Stomach smooth muscle (tissue), 2 donors: ENCODE results near the gene C11orf21.

Experiments
- H3K27ac ChIP-seq: one replicate; pipeline ENCODE4 v1.7.0; 2013; ENCODE audit warnings: mild to moderate bottlenecking, low read length, inconsistent platforms
- H3K27me3 ChIP-seq, 2 donors: one replicate each; pipeline ENCODE4 v1.7.0; 2013; ENCODE audit warnings: low read length in 2 of 2; ENCODE audit not compliant: insufficient read depth in 2 of 2, control insufficient read depth in 1 of 2
- H3K36me3 ChIP-seq, 2 donors: one replicate each; pipeline ENCODE4 v1.7.0; 2013; ENCODE audit warnings: low read length in 2 of 2; ENCODE audit not compliant: control insufficient read depth in 2 of 2, insufficient read depth in 2 of 2
- H3K4me1 ChIP-seq: one replicate; pipeline ENCODE4 v1.7.0; 2013; ENCODE audit warnings: low read length; ENCODE audit not compliant: control insufficient read depth, insufficient read depth
- H3K4me3 ChIP-seq, 2 donors: one replicate each; pipeline ENCODE4 v1.7.0; 2013; ENCODE audit warnings: low read length in 2 of 2
- H3K9ac ChIP-seq, 2 donors: one replicate each; pipeline ENCODE4 v1.7.0; 2013; ENCODE audit warnings: low read length in 2 of 2, mild to moderate bottlenecking in 1 of 2
- H3K9me3 ChIP-seq, 2 donors: one replicate each; pipeline ENCODE4 v1.7.0; 2013; ENCODE audit warnings: low read length in 2 of 2; ENCODE audit not compliant: control insufficient read depth in 2 of 2
- donor health status: healthy.
- donor health status: Pancreatic carcinoma.

C11orf21 gene

DNA sequence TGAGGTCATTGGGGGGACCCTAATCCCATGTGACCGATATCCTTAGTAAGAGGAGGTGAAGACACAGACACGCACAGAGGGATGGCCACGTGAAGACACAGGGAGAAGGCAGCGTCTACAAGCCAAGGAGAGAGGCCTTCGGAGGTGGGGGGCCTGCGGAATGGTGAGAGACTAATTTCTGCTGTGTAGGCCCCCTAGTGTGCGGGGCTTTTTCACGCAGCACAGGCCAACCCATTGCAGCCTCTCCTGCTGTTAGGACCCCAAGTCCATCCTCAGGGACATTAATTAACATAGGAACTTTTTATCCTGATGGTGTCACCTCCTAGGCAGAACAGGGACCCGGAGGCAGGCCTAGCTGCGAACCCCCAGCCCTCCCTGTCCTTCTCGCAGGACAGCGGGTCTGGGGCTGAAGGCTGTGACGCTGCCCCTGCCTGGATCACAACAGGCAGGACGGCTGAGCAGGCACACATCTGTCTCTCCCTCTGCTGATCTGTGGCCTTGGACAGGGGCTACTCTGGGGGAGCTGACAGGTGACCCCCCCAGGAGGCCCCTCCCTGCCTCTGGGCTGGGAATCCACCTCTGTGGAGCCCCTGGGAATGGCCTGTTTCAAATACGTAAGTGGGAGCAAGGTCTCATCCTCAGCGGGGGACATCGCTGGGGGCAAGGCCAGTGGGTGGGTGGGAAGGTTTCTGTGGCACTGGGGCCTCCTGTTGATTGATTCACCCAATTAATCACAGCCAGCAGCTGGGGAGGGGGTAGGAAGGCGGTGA is 39.2 kb downstream of the C11orf21 start:
- H3K27ac ChIP-seq, result no peak overlapping the region
- H3K9ac ChIP-seq, result no peak overlapping the region
- no peak overlapping the region for H3K4me3 ChIP-seq
- H3K9me3 ChIP-seq, result no peaks in the 10 kb centered on the region
- H3K36me3 ChIP-seq, result no peaks in the 10 kb centered on the region
- H3K27me3 ChIP-seq, result peaks cover 5 to 6% of the 10 kb centered on the region in 2 donors
- no peaks in the 10 kb centered on the region for H3K4me1 ChIP-seq

DNA sequence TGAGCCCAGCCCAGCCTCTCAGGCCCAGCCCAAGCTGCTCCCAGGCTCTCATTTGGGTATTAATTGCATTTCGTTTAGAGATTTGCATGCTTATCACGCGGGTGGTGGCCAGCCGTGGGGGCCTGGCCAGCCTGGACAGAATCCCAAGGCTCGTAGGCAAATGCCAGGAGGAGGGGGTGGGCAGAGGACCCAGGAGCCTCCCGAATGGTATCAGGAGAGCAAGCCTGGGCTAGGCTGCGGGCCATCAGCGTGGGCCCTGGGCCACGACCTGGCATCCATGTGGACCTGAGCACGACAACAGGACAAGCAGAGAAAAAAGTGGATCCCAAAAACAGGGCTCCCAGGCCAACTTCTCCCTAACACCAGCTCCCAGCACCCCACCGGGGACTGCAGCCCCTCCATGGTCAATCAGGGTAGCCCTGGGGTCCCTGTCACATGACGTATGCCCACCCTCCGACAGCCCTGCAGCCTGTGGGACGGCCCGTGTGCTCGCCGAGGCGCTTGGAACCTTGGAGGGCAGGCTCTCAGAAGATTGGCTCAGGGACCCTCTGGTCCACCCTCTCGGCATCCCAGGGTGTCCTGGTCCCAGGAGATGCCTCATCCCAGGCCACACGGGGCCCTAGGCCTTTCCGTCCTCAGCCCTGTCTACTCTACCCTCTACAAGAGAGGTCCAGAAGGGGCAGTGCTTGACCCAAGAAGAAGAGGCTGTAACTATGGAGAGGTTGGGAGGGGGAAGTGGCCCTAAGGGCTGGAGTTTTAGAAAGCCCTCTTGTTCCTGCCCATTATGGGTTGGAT is 40.1 kb downstream of the C11orf21 start:
- H3K4me3 ChIP-seq, result no peak overlapping the region
- H3K9me3 ChIP-seq, result no peaks in the 10 kb centered on the region
- no peaks in the 10 kb centered on the region for H3K4me1 ChIP-seq
- H3K27me3 ChIP-seq, result peaks cover 0 to 6% of the 10 kb centered on the region in 2 donors
- no peak overlapping the region for H3K27ac ChIP-seq
- no peaks in the 10 kb centered on the region for H3K36me3 ChIP-seq
- H3K9ac ChIP-seq, result no peak overlapping the region

DNA sequence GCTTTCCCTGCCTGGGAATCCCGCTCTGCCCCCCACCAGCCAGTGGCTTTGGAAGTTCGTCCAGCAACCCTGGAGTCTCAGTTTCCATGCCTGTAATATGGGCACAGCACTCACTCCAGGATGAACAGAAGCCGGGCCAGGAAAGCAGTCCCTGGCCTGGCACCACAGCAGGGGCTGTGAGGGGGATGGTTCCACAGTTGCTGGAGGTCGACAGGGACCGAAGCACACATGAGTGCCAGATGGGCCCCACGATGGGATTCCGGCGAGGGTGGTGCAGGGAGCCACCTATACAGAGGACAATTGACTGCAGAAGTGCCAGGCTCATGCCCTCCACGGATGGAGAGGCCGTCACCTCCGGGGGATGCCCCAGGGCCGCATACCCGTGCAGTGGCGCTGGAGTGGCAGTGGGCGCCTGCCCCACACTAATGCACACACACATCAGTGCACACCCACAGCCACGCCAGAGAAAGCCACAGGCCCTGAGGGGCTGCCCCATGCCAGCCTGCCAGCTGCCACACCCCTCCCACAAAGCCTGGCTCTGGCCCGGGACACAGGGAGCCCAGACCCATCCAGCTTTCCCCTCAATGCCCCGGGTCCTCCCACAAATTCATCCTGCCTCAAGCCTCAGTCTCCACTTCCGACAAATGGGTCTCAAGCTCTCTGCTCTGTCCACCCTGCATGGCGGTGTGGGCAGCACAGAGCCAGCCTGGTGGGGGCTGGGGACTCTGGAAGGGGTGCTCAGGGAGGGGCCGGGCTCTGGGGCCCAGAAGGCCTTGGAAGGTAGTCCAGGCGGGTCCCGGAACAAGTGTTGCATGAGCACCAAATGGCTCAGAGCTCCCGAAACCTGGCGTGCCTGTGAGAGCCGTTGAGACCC is 41.0 kb downstream of the C11orf21 start:
- no peaks in the 10 kb centered on the region for H3K9me3 ChIP-seq
- H3K4me1 ChIP-seq, result no peaks in the 10 kb centered on the region
- no peak overlapping the region for H3K4me3 ChIP-seq
- no peak overlapping the region for H3K9ac ChIP-seq
- no peak overlapping the region for H3K27ac ChIP-seq
- no peaks in the 10 kb centered on the region for H3K36me3 ChIP-seq
- peaks cover 0 to 6% of the 10 kb centered on the region in 2 donors for H3K27me3 ChIP-seq

DNA sequence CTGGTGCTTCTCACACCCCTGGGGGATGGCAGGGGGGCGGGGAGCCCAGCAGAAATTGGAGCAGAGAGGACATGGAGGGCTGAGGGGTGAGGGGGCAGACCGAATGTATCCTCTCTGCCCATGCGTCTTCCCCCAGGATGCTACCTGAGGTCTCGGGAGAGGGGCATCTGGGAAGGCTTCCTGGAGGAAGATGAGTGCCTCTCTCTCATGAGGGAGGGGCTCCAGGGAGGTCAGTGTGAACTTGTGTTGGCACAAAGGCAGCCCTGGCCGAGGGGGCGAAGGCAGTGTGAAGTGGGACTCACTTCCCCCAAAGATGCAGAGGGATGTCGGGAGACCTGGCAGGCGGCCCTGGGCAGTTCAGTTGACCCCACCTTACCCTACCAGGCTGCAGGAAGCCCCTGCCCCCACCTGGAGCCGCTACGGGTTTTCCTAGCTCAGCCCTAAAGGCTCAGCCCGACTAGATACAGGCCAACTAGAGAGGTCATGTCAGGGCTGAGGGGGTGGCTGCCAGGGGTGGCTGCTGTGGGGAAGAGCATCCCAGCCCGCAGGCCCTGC is 41.7 kb downstream of the C11orf21 start:
- no peak overlapping the region for H3K4me3 ChIP-seq
- no peak overlapping the region for H3K9ac ChIP-seq
- no peaks in the 10 kb centered on the region for H3K4me1 ChIP-seq
- H3K27me3 ChIP-seq, result peaks cover 0 to 4% of the 10 kb centered on the region in 2 donors
- H3K27ac ChIP-seq, result no peak overlapping the region
- peaks cover 0 to under 1% of the 10 kb centered on the region in 2 donors for H3K9me3 ChIP-seq
- no peaks in the 10 kb centered on the region for H3K36me3 ChIP-seq

DNA sequence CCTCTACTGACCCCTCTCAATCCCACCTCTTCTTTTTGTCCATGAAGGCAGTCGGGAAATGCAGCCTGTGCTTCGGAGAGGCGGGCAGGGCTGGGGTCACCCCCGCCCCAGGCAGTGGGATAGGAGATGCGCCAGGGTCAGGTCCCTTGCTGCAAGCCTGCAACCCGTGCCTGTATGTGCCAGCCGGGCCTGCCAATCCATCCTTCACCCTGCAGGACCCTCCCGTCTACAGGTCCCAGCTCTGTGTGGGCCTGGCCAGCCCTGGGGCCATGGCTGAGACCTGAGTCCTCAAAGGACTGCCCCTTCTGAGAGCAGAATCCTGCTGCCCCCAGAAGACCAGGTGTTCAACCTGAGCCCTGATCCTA is 42.3 kb downstream of the C11orf21 start:
- Histone ChIP-seq H3K27me3 (peaks cover 0 to 4% of the 10 kb centered on the region in 2 donors), H3K36me3 (no peaks in the 10 kb centered on the region), H3K9me3 (peaks cover 0 to 3% of the 10 kb centered on the region in 2 donors), H3K4me3 (no peak overlapping the region), H3K9ac (no peak overlapping the region), H3K27ac (no peak overlapping the region), H3K4me1 (no peaks in the 10 kb centered on the region)

DNA sequence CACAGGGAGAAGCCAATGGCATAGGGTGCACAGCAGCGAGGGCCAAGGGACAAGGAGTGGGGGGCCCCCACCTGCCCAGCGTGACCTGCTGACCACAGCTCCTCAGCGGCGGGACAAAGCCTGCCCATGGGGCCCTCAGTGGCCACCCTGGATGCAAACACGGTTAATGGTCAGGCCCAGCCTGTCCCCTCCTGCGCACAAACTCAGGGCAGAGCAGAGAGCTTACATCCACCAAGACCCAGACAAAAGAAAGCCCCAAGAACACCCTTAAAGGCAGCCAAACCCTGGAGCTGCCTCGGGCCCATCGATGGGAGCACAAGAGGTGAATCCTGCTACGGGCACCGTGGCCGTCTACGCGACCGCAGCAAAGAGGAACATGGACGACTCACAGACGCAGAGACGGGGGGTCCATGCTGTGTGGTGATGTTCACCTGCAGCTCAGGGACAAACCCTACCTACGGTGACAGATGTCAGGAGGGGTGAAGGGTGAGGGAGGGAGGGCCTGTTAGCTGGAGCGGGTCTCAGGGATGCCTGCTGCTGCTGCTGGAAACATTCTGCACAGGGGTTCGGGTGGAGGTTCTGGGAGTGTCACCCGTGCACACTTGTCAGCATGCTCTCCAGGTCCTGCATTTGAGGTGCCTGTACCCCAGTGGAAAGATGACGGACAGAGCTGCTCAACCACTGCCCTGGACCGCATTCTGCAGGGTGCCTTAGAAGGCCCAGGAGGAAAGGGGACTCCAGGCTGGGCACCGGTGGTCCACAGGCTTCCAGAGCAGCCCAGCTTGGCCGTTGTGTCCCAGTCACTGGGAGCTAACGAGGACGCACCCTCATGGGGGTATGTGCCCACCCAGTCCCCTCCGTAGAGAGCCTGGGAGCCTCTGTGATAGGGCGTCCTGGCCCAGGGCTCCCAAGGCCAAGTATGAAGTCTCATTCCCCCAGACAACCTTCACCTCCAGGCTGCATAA is 42.9 kb downstream of the C11orf21 start:
- H3K36me3 ChIP-seq, result no peaks in the 10 kb centered on the region
- peaks cover 0 to 3% of the 10 kb centered on the region in 2 donors for H3K9me3 ChIP-seq
- no peak overlapping the region for H3K4me3 ChIP-seq
- H3K9ac ChIP-seq, result no peak overlapping the region
- no peak overlapping the region for H3K27ac ChIP-seq
- no peaks in the 10 kb centered on the region for H3K4me1 ChIP-seq
- H3K27me3 ChIP-seq, result peaks cover 0 to 4% of the 10 kb centered on the region in 2 donors

DNA sequence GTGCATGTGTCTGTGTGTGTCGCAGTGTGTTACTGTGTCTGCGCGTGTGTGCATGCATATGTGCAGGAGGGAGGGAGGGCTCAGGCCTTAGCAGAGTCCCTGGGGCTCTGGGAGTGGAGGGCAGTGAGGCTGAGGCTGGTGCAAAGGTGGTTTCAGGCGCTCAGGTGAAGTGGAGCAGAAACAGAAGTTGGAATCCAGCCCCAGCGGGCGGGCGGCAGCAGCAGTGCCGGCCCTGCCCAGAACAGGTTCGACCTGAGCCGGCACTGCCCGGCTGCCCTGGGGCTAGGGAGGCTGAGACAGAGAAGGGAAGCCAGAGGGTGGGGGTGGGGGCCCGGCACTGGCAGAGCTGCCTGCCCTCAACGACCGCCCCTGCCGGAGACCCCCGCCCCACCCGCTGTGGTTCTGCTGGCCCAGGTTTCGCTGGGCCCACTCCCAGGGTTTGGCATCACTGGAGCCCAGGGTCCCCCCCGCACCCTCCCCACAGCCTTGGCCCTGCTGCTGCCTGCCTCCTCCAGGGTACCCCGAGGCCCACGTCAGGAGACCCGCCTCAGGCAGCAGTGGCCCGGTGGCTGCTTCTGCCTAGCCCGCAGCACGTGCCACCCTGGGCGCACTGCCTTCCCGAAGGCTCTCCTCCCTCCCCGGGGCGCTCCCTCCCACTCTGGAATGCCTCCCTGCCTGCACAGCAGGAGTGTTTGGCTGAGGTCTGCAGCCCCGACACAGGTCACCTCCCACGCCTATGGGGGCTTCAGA is 44.6 kb downstream of the C11orf21 start:
- Histone ChIP-seq H3K36me3 (no peaks in the 10 kb centered on the region), H3K27ac (no peak overlapping the region), H3K27me3 (peaks cover 0 to 2% of the 10 kb centered on the region in 2 donors), H3K9me3 (peaks cover 0 to 3% of the 10 kb centered on the region in 2 donors), H3K9ac (no peak overlapping the region), H3K4me3 (no peak overlapping the region), H3K4me1 (no peaks in the 10 kb centered on the region)

DNA sequence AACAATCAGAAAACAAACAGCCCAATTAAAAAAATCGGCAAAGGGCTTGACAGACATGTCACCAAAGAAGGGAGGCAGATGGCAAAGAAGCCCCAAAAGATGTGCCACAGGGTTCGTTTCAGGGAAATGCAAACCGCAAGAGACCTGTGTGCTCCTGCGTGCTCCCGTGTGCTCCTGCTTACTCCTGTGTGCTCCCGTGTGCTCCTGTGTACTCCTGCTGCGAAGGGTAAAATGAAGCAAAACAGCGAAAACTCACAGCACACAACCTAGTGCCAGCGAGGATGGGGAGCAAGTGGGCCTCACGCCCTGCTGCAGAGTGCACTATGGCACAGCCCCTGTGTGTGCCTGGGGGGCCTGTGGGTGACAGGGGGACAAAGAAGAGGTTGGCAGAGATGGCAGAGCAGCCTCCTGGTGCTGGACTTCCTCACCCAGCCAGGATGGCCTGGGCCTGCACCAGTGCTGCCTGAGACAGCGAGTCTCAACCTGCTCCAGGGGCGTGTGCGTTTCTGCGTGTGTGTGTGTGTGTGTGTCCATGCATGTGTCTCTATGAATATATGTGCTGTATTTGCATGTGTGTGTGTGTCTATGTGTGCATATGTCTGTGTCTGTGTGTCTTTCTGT is 45.3 kb downstream of the C11orf21 start:
- Histone ChIP-seq H3K9ac (no peak overlapping the region), H3K27me3 (peaks cover 0 to 2% of the 10 kb centered on the region in 2 donors), H3K36me3 (no peaks in the 10 kb centered on the region), H3K27ac (no peak overlapping the region), H3K4me1 (no peaks in the 10 kb centered on the region), H3K4me3 (no peak overlapping the region), H3K9me3 (peaks cover 0 to 3% of the 10 kb centered on the region in 2 donors)

DNA sequence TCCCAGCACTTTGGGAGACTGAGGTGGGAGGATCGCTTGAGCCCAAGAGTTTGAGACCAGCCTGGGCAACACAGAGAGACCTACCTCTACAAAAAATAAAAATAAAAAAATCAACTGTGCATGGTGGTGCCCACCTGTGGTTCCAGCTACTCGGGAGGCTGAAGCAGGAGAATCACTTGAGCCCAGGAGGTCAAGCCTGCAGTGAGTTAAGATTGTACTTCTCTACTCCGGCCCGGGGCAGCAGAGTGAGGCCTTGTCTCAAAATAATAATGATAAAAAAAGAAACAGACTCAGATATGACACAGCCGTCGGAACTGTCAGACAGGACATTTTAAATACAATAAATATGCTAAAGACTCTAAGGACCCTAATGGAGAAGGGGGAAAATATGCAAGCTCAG is 49.7 kb downstream of the C11orf21 start:
- Histone ChIP-seq H3K4me3 (no peak overlapping the region), H3K36me3 (no peaks in the 10 kb centered on the region), H3K9ac (no peak overlapping the region), H3K27ac (no peak overlapping the region), H3K27me3 (no peaks in the 10 kb centered on the region), H3K4me1 (no peaks in the 10 kb centered on the region), H3K9me3 (peaks cover 0 to 3% of the 10 kb centered on the region in 2 donors)
